ENCODE results near the gene OR4K13.

OR4K13 gene, protein sequence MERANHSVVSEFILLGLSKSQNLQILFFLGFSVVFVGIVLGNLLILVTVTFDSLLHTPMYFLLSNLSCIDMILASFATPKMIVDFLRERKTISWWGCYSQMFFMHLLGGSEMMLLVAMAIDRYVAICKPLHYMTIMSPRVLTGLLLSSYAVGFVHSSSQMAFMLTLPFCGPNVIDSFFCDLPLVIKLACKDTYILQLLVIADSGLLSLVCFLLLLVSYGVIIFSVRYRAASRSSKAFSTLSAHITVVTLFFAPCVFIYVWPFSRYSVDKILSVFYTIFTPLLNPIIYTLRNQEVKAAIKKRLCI

DNA sequence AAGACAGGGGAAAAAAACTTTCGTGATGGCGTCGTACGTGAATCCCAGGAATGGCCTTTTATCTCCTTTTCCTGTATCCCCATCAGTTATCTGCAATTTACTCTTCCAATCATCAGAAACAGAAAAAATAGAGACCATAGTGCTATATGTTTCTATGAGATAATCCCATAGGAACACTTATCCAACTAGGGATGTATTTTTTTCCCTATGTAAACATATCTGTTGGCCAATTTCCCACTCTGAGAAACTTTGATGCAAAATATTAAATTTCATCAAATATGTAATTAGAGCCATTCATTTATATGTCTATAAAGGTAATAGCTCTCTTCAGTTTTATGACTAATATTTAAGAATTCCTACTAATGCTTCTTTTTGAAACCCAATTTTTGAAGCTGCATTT lies at the start of gene OR4K13:
Gene OR4K13 (minus strand): TSS at position 101 of the 400 bp plus-strand sequence. CDS start 1,280 bp downstream, outside the sequence.
- H3K4me3 ChIP-seq (ENCODE audit: low read length): no peak within 1 kb of the TSS
- DNase-seq (ENCODE audit: low read depth): no peak
- TF ChIP-seq, protein P1, sequence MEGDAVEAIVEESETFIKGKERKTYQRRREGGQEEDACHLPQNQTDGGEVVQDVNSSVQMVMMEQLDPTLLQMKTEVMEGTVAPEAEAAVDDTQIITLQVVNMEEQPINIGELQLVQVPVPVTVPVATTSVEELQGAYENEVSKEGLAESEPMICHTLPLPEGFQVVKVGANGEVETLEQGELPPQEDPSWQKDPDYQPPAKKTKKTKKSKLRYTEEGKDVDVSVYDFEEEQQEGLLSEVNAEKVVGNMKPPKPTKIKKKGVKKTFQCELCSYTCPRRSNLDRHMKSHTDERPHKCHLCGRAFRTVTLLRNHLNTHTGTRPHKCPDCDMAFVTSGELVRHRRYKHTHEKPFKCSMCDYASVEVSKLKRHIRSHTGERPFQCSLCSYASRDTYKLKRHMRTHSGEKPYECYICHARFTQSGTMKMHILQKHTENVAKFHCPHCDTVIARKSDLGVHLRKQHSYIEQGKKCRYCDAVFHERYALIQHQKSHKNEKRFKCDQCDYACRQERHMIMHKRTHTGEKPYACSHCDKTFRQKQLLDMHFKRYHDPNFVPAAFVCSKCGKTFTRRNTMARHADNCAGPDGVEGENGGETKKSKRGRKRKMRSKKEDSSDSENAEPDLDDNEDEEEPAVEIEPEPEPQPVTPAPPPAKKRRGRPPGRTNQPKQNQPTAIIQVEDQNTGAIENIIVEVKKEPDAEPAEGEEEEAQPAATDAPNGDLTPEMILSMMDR (conservative IDR thresholded peaks at IDR 0.05; ENCODE audit: low read length): no peak

DNA sequence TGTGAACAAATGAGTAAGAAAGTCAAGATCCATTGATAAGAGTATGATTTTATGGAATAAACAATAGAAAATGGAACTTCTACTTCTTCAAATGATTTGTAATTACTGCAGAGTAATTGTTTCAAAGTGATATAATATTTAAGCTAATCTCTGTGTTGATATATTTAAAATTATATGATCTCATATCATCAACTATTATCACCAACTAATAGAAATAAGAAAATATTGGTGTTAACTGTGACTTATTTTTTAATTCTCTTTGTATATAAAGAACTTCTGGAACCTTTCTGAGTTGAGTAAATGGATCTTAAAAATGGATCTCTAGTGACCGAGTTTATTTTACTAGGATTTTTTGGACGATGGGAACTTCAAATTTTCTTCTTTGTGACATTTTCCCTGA lies 23.9 kb upstream of the OR4K13 start, which contains the start of gene OR4L1:
Gene OR4L1 (plus strand): TSS at position 301 of the 400 bp plus-strand sequence. CDS start 0 bp downstream, at position 301.
- TF ChIP-seq, protein P1 (conservative IDR thresholded peaks at IDR 0.05; ENCODE audit: low read length): no peak
- DNase-seq (ENCODE audit: low read depth): no peak
- H3K4me3 ChIP-seq (ENCODE audit: low read length): no peak within 1 kb of the TSS

DNA sequence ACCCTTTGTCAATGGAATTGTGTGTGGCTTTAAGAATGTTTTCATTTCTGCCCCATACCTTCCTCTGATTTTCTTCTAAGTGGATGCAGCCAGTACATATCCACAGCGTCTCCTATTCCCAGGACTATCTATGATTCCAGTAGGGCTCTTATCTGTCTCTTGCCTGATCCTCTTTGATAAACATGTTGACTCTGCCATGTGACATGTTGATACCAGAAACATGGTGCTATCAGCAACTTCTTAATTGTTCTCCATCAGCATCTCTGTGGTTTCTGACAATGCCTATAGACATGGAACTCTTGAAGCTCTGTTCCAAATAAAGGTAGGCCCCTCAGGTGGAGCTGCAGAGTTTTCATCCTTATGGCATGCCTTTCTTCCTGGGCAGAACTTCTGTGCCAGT lies 12.4 kb upstream of the OR4K13 start:
- TF ChIP-seq, protein P1 (conservative IDR thresholded peaks at IDR 0.05; ENCODE audit: low read length): no peak
- H3K4me3 ChIP-seq (ENCODE audit: low read length): no peak overlapping the region
- no peak for DNase-seq (ENCODE audit: low read depth)

DNA sequence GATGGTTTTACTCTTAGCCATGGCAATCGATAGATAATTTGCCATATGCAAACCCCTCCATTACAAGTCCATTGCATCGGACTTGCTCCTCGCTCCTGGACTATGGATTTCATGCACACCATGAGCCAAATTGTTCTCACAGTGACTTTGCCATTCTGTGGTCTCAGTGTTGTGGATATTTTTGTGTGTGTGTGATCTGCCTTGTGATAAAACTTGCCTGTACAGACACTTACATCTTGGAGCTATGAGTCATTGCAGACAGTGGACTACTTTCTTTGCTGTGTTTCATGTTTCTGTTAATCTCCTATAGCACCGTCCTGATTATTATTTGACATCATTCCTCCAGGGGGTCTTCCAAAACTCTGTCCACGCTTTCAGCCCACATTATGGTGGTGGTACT lies 8.4 kb upstream of the OR4K13 start:
- DNase-seq (ENCODE audit: low read depth): no peak
- H3K4me3 ChIP-seq (ENCODE audit: low read length): no peak overlapping the region
- TF ChIP-seq, protein P1 (conservative IDR thresholded peaks at IDR 0.05; ENCODE audit: low read length): no peak

DNA sequence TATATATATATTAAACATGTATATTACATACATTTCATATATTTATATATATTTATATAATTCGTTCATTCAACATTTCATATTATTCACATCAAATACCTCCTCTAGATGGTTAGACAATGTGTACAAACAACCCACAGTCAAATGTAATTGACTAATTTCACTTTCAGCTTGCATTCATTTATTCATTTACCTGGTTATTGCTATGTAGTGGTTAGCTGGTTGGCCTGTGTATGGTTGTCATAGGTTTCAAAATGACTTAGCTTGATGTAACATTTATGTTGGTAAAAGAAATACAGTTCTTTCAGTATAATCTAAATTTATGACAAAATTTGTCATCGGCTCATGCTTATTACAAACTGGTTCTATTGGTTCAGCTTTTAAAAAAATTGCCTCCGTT lies 389 bp downstream of the OR4K13 start:
- DNase-seq (ENCODE audit: low read depth): no peak
- TF ChIP-seq, protein P1 (conservative IDR thresholded peaks at IDR 0.05; ENCODE audit: low read length): no peak
- H3K4me3 ChIP-seq (ENCODE audit: low read length): no peak overlapping the region

DNA sequence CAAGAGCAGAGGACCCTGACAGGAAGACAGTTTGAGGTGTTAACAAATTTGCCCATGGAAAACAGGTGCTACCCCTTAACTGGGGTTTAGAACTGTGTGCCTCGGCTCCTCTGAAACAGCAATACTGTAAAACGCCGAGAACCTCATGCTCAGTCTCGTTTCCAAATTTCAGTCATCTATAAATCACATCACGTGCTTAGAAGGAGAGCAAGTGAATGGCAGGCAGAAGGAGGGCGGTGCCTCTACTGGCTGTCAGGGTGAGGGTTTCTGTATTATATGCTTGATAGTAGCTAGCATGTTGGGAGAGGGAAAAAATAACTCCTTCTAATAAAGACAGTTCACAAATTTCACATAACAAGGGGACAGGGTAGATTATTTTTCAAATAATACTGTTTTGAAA lies 4.8 kb downstream of the OR4K13 start:
- no peak overlapping the region for H3K4me3 ChIP-seq (ENCODE audit: low read length)
- TF ChIP-seq, protein P1 (conservative IDR thresholded peaks at IDR 0.05; ENCODE audit: low read length): no peak
- DNase-seq (ENCODE audit: low read depth): no peak

DNA sequence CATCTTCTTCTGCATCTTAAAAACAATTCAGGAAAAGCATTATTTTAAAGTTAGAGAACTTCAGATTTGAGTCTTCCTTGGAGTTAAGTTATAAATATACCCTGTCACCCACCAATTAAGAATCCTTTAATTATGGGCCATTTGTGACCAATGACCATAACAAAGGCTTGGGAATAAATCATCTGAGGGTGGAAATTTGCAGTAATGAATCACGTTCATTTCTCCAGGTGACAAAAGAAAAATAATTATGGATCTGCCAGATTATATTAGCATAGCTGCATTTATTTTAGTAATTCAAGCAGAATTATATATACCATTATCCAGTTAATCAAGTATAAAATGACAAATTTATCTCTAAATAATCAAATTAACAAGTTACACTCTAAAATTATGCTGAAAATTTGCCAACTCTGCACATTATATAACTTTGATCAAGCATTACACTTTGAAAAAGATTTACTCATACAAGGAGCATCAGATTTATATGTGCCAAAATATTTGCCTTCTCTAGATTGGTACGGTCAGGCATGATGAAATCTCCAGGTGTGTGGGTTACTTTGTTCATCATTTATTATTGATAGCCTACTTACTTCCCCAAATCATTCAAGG lies 16.5 kb downstream of the OR4K13 start, which contains the start of gene OR4K14:
Gene OR4K14 (minus strand): TSS at position 51 of the 609 bp plus-strand sequence. CDS start 4,114 bp downstream, outside the sequence.
- TF ChIP-seq, protein P1 (conservative IDR thresholded peaks at IDR 0.05; ENCODE audit: low read length): no peak
- no peak for DNase-seq (ENCODE audit: low read depth)
- no peak within 1 kb of the TSS for H3K4me3 ChIP-seq (ENCODE audit: low read length)

Measured in AG10803 (cell line).